Dermis blood vessel endothelial cell (primary cell): ENCODE results near the gene ZNF691. TPM values are rescaled to one million over a fixed set of nuclear protein-coding genes. Genes with fewer than 3 reads are reported as not detected.
"Not testable (repeated sequence)": the region's sequence is repeated elsewhere in the genome, so short reads cannot be mapped to it uniquely, and the experiment has no call there.

Experiments
- DNase-seq: peaks from one replicate; pipeline ENCODE4 v3.0.0; 2010
- total RNA-seq: library from RNA; depleted of rRNA; stranded (reverse); fragments of >200 nt; gene quantifications from 2 replicates; pipeline ENCODE4 v1.2.3, GENCODE V29; 2014

The ZNF691 gene
- total RNA-seq, 1 donor from 2014 or later, result 17.0 TPM

DNA sequence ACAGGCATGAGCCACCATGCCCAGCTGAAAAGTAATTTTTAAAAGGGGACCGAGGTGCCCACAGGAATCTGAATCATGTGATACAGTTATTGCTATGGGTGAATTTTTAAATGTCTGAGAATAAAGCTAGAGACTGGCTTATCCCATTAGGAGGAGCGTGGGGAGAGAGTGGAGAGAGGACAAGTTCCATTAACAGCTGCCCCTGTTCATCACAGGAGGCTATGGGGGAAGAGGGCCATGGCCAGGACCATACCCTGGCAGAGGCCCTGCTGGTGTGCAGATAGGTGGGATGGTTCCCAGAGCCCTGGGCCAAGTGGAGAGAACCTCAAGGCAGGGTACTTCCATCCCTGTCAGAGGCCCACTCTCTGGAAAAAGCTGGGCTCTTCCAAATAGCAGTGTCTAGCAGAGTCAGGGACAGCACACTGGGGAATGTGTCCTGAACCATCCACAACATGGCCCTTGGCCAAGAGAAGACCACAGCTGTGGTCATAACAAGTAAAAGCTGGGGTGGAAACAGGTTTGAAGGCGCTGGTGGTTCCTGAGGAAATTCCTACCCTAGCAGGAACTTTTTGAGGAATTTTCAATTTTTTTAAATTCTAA lies 13.7 kb upstream of the ZNF691 start:
- DNase-seq, result no peak

DNA sequence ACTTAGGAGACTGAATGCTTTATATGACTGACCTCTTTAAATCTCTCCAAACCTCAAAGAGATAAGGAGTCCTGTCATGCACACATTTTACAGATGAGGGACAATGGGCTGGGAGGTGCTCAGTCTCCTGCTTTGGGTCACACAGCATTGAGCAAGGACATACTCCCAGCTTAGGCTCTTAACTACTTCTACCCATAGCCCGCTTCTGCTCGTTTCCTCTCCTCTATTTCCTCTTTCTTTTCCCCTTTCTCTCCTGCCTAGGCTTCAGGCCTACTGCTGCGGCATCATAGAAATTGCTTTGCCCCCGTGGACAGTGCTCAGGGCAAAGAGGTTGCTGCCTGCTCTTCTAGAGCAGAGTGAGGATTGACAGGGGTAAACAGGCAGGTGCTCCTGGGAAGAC lies 12.4 kb upstream of the ZNF691 start:
- no peak for DNase-seq

GRCh38 chr1:42834803-42835202 lies 11.6 kb upstream of the ZNF691 start:
- no peak for DNase-seq

DNA sequence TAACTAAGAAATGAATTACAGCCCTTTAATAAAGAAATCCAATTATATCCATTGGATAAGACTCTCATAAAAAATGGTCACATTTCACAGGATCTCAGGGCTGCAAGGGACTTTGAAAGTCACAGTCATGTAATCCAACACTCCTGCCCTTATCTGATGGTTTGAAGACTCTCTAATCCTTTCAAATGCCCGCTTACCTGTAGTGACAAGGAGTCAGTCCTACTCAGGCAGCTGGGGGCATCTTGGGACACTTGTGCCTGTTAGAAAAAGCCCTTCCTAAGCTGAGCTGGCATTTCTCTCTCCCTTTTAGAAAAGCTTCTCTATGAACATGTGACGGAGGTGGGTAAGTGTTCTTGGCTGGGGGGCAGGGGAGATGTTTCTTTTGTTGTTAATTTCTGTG lies 11.0 kb upstream of the ZNF691 start:
- DNase-seq, result no peak

DNA sequence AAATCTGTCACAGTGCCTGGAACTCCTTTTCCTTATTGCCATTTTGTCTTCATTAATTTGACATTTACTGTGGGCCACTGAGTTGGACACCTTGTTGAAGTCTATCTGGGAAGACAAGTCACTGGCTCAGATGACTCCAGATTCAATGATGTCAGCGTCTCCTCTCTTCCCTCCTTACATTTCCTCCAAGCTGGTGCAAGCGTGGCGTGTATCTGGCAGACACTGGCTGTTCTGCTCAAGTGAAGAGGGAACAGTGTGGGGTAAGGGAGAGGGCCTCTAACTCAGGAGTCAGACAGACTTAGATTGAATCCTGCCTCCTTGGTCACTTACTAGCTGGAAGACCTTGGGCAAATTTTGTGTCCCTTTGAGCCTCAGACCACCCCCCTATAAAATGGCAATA lies 8.7 kb upstream of the ZNF691 start:
- DNase-seq, result no peak

DNA sequence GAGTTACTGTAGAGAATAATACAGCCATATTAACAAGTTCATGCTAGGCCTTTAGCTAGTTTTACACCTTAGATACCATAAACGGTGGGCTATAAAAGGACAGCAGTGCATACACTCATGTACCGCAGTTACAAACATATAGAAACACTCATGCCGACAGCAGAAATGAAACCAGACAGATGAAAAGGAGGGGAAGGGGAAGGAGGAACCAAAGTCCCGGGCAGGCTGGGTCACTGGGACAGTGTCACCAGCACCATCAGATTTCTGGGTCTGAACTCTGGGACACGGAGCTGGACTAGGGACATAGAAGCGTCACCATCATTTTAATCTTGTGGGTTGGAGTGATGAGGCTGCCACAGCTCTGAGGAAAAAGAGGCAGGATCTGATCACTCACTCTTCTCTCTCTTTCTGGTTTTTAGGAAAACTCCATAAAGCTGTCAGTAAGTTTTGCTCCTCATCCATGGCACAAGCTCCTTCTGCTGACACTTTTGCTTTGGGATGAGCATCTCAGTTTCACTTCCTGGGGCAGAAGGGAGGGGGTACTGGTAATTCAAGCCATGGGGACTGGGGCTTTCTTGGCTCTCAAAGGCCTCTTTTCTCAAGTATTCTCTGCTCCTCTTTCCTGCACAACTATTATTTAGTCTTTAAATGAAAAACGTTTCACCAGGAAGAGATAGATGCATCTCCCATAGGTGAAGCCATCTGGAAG lies 7.8 kb upstream of the ZNF691 start:
- DNase-seq, result no peak

- no peak for DNase-seq
These were observed 5.4 kb upstream of the ZNF691 start for GRCh38 chr1:42841010-42841409.

DNA sequence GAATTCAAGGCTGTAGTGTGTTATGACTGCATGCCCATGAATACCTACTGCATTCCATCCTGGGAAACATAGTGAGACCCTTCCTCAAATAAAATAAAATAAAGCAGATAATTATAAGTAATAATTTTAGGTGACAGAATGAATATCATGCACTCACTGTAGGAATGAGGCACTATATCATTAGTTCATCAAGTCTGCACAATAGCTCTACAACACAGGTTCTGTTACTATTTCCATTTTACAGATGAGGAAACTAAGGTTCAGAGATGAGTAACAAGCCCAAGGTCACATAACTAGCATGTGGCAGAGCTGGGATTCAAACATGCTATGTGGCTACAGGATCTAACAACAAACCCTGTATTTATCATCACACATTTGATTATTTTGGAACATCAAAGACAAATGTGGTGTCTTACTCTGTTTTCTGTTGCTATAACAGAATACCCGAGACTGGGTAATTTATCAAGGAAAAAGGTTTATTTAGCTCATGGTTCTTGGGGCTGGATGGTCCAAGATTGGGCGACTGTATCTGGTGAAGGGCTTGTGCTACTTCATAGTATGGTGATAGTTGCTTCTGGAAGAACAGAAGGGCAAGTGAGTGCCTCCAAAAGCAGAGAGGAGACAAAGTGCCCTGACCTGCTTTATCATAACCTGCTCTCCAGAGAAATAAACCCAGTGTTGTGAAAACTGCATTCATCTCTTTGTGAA lies 4.8 kb upstream of the ZNF691 start:
- no peak for DNase-seq

DNA sequence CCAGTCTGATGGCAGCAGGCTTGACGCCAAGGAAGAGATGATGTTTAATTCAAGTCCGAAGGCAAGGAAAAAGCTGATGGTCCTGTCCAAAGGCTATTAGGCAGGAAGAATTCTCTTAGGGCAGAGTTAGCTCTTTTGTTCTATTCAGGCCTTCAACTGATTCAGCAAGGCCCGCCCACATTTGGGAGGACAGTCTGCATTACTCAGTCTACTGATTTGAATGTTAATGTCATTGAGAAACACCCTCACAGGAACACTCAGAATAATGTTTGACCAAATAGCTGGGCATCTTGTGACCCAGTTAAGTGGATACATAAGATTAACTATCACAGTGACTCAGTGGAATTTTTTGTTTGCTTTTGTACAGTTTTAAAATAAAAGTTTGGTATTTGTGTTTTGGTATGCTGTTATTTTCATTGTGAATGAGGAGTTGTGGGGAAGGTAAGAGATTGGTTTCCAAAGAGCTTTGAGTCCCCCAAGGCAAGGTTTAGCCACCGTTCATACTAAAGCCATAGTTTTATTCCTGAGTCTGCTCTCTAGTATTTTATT lies 1.7 kb upstream of the ZNF691 start:
- DNase-seq, result no peak

- DNase-seq, result no peak
These were observed 1.2 kb upstream of the ZNF691 start for GRCh38 chr1:42845193-42845592.

GRCh38 chr1:42845866-42846256 lies 552 bp upstream of the ZNF691 start:
- DNase-seq, result no peak

DNA sequence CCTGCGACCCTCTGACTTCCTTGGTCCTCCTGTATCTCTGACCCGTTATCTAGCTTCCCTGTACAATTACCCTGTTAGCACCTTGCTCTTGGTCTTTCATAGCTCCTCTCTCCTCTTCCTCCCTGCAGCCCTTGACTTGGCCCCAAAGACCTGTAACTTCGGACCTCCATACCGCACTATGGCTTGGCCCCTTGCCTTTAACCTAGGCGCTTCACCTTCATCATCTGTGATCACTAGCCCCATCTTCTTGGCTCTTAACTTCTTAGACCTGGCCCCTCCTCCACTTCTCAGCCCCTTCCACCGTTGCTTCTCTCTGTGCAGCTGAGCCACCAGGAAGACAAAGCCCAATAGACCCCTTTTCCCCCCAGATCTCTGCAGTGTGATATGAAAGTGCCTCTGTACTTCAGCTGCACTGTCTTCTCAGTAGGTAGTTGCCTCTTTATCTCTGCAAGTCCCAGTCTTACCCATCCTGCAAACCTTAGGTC lies 740 bp downstream of the ZNF691 start:
- peak; percentile 2 for DNase-seq

GRCh38 chr1:42847721-42848460 lies 1.5 kb downstream of the ZNF691 start:
- DNase-seq, result no peak

DNA sequence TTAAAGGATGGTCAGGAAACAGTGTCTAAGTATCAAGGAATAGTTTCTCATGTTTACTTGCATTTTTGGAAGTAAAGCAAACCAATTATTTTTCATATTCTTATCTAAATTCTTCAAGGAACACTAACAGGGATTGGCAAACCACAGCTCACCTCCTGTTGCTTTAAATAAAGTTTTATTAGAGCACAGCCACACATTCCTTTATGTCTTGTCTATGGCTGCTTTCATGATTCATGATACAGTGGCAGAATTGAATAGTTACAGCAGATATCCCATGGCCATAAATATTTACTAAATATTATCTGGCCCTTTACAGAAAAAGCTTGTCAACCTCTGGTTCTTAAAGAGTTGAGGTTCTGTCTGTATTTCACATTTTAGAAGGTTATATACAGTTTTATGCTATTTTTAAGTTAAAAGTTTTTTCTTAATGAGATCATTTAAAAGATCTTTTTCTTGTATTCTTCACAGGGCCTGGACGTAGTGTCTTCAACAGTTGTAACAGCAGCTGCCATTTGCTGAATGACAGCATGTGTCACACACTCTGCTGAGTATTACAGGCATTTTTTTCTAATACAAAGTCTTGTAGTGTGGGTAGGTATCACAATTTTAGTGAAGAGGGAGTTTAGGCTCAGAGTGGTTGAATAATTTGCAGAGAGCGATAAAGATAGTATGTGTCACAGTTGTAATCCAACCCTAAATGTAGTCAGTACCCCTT lies 2.6 kb downstream of the ZNF691 start:
- DNase-seq, result no peak

DNA sequence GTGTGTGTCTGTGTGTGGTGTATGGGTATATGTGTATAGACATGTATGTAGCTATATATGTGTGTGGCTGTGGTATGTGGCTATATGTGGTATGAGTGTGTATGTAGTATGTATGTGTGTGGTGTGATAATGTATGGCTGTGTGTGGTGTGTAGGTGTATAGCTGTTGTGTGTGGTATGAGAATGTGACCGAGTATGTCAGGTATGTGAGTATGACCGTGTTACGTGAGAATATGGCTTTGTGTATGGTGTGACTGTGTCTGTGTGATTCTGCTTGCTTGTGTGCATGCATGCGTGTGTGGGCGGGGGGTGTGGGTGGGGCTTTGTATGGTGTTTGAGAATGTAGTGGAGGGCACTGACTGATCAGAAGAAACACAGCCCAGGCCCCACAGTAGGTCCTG lies 3.5 kb downstream of the ZNF691 start:
- DNase-seq, result no peak

GRCh38 chr1:42851420-42851819 lies 5.0 kb downstream of the ZNF691 start:
- no peak for DNase-seq

- DNase-seq, result no peak
These were observed 5.7 kb downstream of the ZNF691 start for GRCh38 chr1:42851960-42852607.

DNA sequence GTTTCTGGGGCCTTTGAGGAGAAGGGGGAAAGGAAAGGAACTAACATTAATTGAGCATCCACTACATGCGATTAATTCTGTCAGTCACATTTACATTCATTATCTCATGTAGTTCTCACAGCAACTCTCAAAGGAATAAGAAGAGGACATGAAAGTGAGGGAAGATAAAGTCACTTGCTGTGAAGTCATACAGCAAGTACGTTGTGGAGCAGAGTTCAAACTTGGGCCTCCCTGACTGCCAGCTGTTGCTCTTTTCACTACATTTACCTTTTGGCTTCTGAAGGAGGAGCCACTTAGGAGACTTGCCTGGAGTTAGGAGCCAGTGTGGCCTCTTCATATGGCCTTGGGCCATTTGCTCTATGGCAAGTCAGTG lies 6.2 kb downstream of the ZNF691 start:
- DNase-seq, result no peak

GRCh38 chr1:42853116-42853884 lies 6.9 kb downstream of the ZNF691 start:
- no peak for DNase-seq

DNA sequence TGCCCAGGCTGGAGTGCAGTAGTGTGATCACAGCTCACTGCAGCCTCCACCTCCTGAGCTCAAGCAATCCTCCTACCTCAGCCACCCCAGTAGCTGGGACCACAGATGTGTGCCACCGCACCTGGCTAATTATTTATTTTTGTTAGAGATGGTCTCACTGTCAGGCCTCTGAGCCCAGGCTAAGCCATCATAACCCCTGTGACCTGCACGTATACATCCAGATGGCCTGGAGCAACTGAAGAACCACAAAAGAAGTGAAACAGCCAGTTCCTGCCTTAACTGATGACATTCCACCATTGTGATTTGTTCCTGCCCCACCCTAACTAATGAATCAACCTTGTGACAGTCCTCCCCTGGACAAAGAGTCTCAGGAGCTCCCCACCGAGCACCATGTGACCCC lies 10.1 kb downstream of the ZNF691 start:
- DNase-seq, result not testable (repeated sequence)

DNA sequence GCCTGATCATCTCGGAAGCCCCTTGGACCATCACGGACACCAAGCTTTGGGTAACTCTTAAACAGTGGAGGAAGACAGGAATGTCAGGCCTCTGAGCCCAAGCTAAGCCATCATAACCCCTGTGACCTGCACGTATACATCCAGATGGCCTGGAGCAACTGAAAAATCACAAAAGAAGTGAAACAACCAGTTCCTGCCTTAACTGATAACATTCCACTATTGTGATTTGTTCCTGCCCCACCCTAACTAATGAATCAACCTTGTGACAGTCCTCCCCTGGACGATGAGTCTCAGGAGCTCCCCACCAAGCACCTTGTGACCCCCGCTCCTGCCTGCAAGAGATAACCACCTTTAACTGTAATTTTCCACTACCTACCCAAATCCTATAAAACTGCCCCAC lies 13.0 kb downstream of the ZNF691 start:
- not testable (repeated sequence) for DNase-seq
